ENCODE results near the gene RHPN2. TPM values are rescaled to one million over a fixed set of nuclear protein-coding genes. Genes with fewer than 3 reads are reported as not detected.
A peak's percentile ranks its signal among the peaks of the same experiment; 100 is the strongest.

Gene RHPN2
- total and polyA plus RNA-seq, 2 of the 13 experiments (the other 11 are each of a cell fraction or from before 2014, with no cell fraction given), result 20.3 to 48.0 TPM

DNA sequence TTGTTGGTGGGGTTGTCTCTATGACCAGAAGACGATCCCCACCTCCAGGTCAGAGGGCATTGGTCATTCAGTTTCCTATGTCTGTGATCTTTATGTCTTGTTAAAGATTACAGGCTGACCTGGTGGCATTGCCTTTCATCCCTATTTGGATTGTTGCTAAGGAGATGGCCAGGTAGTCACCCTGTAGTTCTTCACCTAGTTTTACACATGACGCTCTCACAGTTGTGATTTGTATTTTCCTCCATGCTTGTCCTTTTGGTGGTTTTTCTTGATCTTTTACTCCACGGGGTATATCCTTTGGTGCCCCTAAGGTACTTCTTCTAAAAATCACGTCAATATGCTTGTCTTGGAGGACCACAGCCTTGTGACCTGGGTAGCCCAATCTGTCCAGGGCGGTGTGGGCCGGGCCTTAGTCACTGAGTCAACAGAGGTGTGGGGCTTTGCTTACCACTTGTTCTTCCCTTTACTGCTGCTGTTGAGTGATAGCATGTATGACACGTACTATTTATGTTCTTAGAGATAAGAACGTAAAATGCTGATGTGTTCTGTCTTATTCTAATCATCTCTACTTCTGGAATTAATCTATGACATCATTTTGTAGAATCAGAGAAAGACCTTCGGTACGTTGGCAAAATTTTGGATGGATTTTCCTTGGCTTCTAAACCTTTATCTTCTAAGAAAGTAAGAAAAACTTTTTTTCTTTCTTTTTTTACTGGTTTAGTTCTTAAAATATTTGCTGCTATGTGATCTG, 36.4 kb upstream of the RHPN2 start (continued):
- TF ChIP-seq, protein P1, sequence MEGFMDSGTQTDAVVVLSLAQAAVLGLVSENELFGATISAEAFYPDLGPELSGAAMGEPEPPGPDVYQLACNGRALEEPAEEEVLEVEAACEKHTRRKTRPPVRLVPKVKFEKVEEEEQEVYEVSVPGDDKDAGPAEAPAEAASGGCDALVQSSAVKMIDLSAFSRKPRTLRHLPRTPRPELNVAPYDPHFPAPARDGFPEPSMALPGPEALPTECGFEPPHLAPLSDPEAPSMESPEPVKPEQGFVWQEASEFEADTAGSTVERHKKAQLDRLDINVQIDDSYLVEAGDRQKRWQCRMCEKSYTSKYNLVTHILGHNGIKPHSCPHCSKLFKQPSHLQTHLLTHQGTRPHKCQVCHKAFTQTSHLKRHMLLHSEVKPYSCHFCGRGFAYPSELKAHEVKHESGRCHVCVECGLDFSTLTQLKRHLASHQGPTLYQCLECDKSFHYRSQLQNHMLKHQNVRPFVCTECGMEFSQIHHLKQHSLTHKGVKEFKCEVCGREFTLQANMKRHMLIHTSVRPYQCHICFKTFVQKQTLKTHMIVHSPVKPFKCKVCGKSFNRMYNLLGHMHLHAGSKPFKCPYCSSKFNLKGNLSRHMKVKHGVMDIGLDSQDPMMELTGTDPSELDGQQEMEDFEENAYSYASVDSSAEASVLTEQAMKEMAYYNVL (CRISPR knock-in tag; IDR thresholded peaks at IDR 0.05; ENCODE audit: borderline replicate concordance), result no peak
- TF ChIP-seq MXI1 (IDR thresholded peaks at IDR 0.05; ENCODE audit: borderline replicate concordance, low read depth, low read length) (peak; percentile 46; the same call in 1 of the 3 replicates), ZBTB42 (CRISPR knock-in tag; IDR thresholded peaks at IDR 0.05) (no peak), TBX2 (CRISPR knock-in tag; IDR thresholded peaks at IDR 0.05; ENCODE audit: borderline replicate concordance) (peak; percentile 92), ZNF484 (CRISPR knock-in tag; IDR thresholded peaks at IDR 0.05; ENCODE audit: borderline replicate concordance, low read depth) (no peak), ATF1 (CRISPR knock-in tag; IDR thresholded peaks at IDR 0.05) (peak; percentile 32; the same call in 1 of the 2 replicates), ZNF772 (CRISPR knock-in tag; IDR thresholded peaks at IDR 0.05) (no peak), PLRG1 (conservative IDR thresholded peaks at IDR 0.05) (no peak), KLF16 (CRISPR knock-in tag; IDR thresholded peaks at IDR 0.05) (no peak), ZNF678 (CRISPR knock-in tag; IDR thresholded peaks at IDR 0.05) (no peak), FOSL1 (CRISPR knock-in tag; IDR thresholded peaks at IDR 0.05; ENCODE audit: borderline replicate concordance) (peak; percentile 83), ZNF616 (CRISPR knock-in tag; IDR thresholded peaks at IDR 0.05; ENCODE audit: low read depth) (no peak)
- TF ChIP-seq, protein P2, sequence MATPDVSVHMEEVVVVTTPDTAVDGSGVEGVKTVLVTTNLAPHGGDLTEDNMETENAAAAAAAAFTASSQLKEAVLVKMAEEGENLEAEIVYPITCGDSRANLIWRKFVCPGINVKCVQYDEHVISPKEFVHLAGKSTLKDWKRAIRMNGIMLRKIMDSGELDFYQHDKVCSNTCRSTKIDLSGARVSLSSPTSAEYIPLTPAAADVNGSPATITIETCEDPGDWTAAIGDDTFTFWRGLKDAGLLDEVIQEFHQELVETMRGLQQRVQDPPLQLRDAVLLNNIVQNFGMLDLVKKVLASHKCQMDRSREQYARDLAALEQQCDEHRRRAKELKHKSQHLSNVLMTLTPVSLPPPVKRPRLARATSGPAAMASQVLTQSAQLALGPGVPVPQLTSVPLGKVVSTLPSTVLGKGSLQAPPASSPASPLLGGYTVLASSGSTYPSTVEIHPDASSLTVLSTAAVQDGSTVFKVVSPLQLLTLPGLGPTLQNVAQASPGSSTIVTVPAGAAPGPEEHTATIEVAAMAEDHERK (CRISPR knock-in tag; IDR thresholded peaks at IDR 0.05; ENCODE audit: low read depth), result no peak
- TF ChIP-seq, protein P3, sequence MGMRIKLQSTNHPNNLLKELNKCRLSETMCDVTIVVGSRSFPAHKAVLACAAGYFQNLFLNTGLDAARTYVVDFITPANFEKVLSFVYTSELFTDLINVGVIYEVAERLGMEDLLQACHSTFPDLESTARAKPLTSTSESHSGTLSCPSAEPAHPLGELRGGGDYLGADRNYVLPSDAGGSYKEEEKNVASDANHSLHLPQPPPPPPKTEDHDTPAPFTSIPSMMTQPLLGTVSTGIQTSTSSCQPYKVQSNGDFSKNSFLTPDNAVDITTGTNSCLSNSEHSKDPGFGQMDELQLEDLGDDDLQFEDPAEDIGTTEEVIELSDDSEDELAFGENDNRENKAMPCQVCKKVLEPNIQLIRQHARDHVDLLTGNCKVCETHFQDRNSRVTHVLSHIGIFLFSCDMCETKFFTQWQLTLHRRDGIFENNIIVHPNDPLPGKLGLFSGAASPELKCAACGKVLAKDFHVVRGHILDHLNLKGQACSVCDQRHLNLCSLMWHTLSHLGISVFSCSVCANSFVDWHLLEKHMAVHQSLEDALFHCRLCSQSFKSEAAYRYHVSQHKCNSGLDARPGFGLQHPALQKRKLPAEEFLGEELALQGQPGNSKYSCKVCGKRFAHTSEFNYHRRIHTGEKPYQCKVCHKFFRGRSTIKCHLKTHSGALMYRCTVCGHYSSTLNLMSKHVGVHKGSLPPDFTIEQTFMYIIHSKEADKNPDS (CRISPR knock-in tag; IDR thresholded peaks at IDR 0.05), result no peak
- TF ChIP-seq, protein P4, sequence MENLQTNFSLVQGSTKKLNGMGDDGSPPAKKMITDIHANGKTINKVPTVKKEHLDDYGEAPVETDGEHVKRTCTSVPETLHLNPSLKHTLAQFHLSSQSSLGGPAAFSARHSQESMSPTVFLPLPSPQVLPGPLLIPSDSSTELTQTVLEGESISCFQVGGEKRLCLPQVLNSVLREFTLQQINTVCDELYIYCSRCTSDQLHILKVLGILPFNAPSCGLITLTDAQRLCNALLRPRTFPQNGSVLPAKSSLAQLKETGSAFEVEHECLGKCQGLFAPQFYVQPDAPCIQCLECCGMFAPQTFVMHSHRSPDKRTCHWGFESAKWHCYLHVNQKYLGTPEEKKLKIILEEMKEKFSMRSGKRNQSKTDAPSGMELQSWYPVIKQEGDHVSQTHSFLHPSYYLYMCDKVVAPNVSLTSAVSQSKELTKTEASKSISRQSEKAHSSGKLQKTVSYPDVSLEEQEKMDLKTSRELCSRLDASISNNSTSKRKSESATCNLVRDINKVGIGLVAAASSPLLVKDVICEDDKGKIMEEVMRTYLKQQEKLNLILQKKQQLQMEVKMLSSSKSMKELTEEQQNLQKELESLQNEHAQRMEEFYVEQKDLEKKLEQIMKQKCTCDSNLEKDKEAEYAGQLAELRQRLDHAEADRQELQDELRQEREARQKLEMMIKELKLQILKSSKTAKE (CRISPR knock-in tag; IDR thresholded peaks at IDR 0.05; ENCODE audit: borderline replicate concordance), result peak; percentile 67; the same call in 1 of the 2 replicates

Measured in HepG2 (cell line).